Hematopoietic multipotent progenitor cell treated with erythropoietin and hydrocortisone succinate and interleukin-3 and kit ligand, for 6 days (in vitro differentiated cells): ENCODE data around the gene CBX6.
"Not testable (repeated sequence)": the region's sequence is repeated elsewhere in the genome, so short reads cannot be mapped to it uniquely, and the experiment has no call there.

Experiments
- DNase-seq: peaks from one replicate; pipeline ENCODE4 v3.0.0-alpha.2; 2015

The CBX6 gene

GRCh38 chr22:38872172-38872830 lies at the start of gene CBX6:
Gene CBX6 (minus strand): TSS chr22:38872216. CDS start chr22:38872190, 26 bp downstream.
- DNase-seq, result peak; percentile 95

DNA sequence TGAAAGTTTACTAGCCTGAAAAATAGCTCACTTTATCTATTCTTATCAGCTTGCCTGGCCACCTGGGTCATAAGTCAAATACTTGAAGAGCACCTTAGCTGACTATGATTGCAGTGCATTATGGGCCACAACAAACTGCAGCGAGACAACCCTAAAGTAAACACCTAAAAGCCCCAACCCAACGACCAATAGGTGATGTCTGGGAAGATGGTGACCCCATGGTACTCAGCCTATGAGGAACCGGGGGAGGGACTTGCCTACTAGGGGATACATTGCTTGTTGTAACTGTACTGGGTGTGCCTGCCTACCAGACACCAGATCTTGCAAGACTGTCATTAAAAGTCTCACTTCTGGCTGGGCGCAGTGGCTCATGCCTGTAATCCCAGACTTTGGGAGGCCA lies 49.8 kb upstream of the CBX6 start:
- no peak for DNase-seq

- DNase-seq, result no peak
Measured at GRCh38 chr22:38921120-38921519, 49.1 kb upstream of the CBX6 start.

GRCh38 chr22:38919631-38920190 lies 47.7 kb upstream of the CBX6 start:
- no peak for DNase-seq

GRCh38 chr22:38911434-38911833 lies 39.4 kb upstream of the CBX6 start:
- DNase-seq, result no peak

GRCh38 chr22:38907767-38908166 lies 35.8 kb upstream of the CBX6 start:
- no peak for DNase-seq

- no peak for DNase-seq
Measured at GRCh38 chr22:38906052-38906451, 34.0 kb upstream of the CBX6 start.

GRCh38 chr22:38904052-38904617 lies 32.1 kb upstream of the CBX6 start:
- DNase-seq, result not testable (repeated sequence)

DNA sequence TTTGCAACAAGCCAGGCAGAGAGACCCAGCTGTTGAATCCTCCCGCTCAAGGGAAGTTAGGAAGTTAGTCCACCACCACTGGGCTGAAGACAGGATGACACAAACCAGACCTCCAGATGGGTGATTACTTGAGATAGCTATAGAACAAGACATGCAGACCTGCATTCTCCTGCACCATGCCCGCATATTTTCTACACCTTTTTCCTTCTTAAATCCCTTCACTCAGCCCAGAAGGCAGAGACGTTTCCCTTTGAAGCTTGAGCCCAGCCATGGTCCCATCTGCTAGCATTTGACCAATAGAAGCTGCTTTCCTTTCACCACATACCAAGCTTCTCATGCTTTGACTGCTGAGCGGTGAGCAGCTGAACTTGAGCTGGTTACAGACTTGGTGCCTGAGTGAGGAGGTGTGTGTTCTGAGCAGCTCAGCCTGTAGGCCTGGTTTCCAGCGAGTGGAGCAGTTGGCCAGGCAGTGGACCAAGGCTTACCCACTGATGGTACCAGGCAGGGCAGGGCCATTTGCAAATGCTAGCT lies 29.2 kb upstream of the CBX6 start:
- DNase-seq, result no peak

DNA sequence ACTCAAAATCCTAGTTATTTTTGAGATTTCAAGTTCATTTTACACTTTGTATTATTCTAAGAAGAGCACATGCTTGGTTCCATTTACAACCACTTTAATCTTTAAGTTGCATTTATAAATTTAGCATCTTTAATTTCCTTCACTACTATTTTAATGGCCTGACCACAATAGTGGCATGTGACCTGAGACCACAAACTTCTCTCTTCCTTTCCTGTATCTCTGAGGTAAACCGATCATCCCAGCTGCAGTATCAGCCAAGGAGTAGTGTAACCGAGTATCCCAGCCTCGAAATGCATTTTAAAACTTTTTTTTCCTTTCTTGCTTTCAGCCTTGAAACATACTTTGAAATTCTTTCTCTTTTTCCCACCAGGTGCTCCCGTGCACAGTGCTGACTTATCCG lies 28.7 kb upstream of the CBX6 start:
- DNase-seq, result no peak

DNA sequence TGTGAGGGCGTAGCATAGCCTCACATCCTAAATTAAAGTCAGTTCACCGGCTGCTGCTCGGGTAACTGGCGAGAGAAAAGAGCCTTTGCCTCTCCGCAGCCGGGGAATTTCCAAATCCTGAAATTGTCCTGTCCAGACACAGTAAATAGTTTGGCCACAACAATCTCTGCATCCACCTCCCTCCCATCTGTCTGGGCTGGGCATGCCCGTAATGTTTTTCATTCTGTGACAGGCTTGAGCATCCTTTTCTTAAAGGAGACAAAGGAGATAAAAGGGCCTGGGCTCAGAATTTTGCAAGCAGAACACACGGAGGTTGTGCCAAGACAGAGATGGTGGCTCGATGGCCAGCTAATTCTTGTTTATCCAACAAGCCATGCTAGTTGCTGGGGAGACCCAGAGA lies 19.2 kb upstream of the CBX6 start:
- no peak for DNase-seq

GRCh38 chr22:38890377-38890776 lies 18.4 kb upstream of the CBX6 start:
- no peak for DNase-seq

GRCh38 chr22:38886333-38886732 lies 14.3 kb upstream of the CBX6 start:
- DNase-seq, result no peak

- no peak for DNase-seq
Measured at GRCh38 chr22:38882972-38883622, 11.1 kb upstream of the CBX6 start.

- DNase-seq, result no peak
Measured at GRCh38 chr22:38881997-38882879, 10.2 kb upstream of the CBX6 start.

DNA sequence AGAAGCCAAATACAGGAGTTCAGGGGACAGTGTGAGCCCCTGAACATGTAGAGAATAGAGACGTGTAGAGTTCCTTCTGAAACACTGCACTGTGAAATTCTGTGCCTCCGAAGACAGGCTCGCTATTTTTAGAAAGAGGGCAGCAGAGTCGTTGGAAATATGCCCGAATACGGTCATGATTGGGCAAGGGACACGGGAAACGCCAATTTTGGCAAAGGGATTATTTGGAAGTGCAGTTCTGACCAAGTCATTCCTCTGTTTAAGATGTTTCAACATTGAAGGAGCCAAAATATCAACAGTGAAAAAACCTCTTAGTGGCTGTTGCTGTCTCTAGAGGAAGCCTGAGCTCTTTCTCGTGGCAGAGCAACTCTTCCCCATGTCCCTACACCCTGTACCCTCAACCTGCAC lies 9.5 kb upstream of the CBX6 start:
- no peak for DNase-seq

- DNase-seq, result no peak
Measured at GRCh38 chr22:38879961-38880360, 7.9 kb upstream of the CBX6 start.

DNA sequence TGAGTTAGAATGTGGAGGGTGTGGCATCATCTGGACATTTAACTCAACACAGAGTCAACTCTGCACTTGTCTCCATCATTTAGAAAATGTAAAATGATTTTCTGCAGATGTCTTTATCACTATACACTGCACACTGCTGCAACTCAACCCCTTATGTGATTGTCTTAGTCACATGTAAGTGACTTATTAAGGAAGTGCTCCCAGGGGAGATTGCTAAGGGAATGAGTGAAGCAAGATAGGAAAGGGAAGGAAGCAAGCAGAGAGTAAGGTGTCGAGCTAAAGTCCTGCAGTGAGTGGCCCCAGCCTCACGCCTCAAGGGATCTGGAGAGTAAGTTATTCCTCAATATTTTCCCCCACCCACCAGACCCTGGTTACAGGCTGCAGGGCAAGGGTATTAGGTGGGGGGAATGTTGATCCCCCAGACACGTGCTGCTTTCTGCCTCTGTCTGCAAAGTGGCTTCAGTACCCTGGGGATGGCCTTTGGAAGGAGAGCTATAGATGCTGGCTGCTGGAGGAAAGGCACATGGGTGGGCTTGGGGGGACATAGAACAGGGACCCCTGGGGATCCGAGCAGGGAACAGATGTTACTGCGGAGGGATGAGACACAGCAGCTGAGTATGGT lies 7.2 kb upstream of the CBX6 start:
- DNase-seq, result no peak

GRCh38 chr22:38878001-38878400 lies 6.0 kb upstream of the CBX6 start:
- no peak for DNase-seq

- no peak for DNase-seq
Measured at GRCh38 chr22:38874529-38875222, 2.7 kb upstream of the CBX6 start.
